Bronchial epithelial cell (primary cell): ENCODE measurements around the gene CASK. TPM values are rescaled to one million over a fixed set of nuclear protein-coding genes. Genes with fewer than 3 reads are reported as not detected.
A peak's percentile ranks its signal among the peaks of the same experiment; 100 is the strongest.

ENCODE experiments used
- DNase-seq: peaks from one replicate; pipeline ENCODE4 v3.0.0-alpha.2; 2010; ENCODE audit warnings: low read depth
- FAIRE-seq: peaks from 2 replicates; lab custom pipeline; 2011; peaks lifted over from hg19 to GRCh38; lab: Jason Lieb, UNC
- H3K27me3 ChIP-seq: 2 replicates; pipeline ENCODE4 v1.5.1; 2011; ENCODE audit warnings: low read length; ENCODE audit not compliant: control insufficient read depth, insufficient read depth
- H3K36me3 ChIP-seq: 2 replicates; pipeline ENCODE4 v1.5.1; 2011; ENCODE audit warnings: low read length; ENCODE audit not compliant: control insufficient read depth, insufficient read depth
- H3K4me3 ChIP-seq: 2 replicates; pipeline ENCODE4 v1.5.1; 2011; ENCODE audit warnings: mild to moderate bottlenecking, low read depth, low read length, control low read depth
- total RNA-seq: library from RNA; depleted of rRNA; stranded (reverse); fragments of >200 nt; gene quantifications from 2 replicates; pipeline ENCODE4 v1.2.1, GENCODE V29; 2014
- TF ChIP-seq, protein P1 (sequence below): IDR thresholded peaks from 2 replicates; pipeline ENCODE4 v1.5.1; 2011; ENCODE audit warnings: mild to moderate bottlenecking, moderate library complexity, low read length, control low read depth, inconsistent platforms; ENCODE audit not compliant: insufficient read depth, severe bottlenecking

The CASK gene
- total RNA-seq, 1 donor from 2014 or later, result 141 TPM

DNA sequence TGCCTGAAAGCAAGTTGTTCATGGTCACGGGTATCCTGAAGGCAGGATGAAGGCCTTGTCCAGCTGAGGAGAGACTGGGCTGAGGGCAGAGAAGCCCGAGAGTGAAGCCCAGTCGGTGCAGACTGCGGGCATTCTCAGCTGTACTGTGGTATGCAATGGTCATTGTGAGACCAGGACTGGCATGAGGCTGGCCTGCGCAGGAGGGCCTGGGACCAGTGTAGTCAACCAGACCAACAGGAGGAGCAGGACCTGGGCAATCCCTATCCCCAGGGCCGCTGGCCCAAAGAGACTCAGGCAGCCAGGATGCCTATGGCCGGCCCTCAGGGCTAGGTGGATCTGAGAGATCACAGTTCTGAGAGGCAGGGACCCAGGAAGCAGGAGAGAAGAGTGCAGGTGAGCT is 394.6 kb downstream of the CASK start:
- FAIRE-seq (no peak), DNase-seq (no peak)
- TF ChIP-seq, protein P1, sequence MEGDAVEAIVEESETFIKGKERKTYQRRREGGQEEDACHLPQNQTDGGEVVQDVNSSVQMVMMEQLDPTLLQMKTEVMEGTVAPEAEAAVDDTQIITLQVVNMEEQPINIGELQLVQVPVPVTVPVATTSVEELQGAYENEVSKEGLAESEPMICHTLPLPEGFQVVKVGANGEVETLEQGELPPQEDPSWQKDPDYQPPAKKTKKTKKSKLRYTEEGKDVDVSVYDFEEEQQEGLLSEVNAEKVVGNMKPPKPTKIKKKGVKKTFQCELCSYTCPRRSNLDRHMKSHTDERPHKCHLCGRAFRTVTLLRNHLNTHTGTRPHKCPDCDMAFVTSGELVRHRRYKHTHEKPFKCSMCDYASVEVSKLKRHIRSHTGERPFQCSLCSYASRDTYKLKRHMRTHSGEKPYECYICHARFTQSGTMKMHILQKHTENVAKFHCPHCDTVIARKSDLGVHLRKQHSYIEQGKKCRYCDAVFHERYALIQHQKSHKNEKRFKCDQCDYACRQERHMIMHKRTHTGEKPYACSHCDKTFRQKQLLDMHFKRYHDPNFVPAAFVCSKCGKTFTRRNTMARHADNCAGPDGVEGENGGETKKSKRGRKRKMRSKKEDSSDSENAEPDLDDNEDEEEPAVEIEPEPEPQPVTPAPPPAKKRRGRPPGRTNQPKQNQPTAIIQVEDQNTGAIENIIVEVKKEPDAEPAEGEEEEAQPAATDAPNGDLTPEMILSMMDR, result no peak

DNA sequence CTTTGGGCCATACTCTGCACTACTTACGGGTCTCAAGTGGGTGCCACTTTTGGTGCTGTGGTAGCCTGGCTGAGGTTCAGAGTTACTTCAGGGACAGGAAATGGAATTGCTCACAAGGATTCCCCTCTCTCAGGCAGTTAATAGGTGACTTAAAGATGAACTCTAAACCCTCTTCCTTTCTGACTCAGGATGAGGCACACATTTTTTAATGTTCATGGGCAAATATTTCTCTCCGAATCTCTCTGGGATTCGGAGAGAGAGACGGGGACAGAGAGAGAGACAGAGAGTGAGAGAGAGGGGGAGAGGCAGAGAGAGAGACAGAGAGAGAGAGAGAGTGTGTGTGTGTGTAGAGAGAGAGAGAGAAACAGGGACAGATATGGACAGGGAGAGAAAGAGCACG is 396.4 kb downstream of the CASK start:
- peak; percentile 52 for DNase-seq
- FAIRE-seq, result no peak
- TF ChIP-seq, protein P1, result no peak
- Histone ChIP-seq H3K27me3 (no peaks in the 10 kb centered on the region), H3K36me3 (no peaks in the 10 kb centered on the region), H3K4me3 (no peak overlapping the region)

More for the DNA sequence above, 394.6 kb downstream of the CASK start:
- Histone ChIP-seq H3K4me3 (no peak overlapping the region), H3K36me3 (no peaks in the 10 kb centered on the region), H3K27me3 (no peaks in the 10 kb centered on the region)

- Histone ChIP-seq H3K4me3 (no peak overlapping the region), H3K36me3 (no peaks in the 10 kb centered on the region), H3K27me3 (no peaks in the 10 kb centered on the region)
- DNase-seq, result no peak
- FAIRE-seq, result peak; percentile 82
- TF ChIP-seq, protein P1, result no peak
These were observed 397.1 kb downstream of the CASK start for GRCh38 chrX:41526271-41526670.

DNA sequence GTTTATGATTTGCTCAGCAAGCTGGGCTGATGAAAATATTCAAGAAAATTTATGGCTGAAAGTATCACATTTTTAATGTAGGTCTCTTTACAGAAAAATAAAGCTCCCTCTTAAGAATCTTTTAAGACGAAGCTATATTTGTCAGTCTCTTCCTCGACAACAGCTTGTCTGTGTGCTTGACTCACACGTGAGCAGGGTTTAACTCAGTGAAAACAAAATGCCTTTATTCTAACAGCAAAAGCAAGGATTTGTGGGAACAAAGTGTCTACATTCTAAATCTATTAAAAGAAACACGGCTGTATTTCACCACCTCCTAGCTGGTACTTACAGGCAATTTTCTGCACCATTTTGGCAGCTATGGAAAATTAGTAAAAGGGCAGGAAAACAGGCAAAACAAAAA is 400.7 kb downstream of the CASK start:
- FAIRE-seq (no peak), DNase-seq (peak; percentile 4)
- TF ChIP-seq, protein P1, result no peak
- Histone ChIP-seq H3K36me3 (no peaks in the 10 kb centered on the region), H3K27me3 (no peaks in the 10 kb centered on the region), H3K4me3 (no peak overlapping the region)

GRCh38 chrX:41522081-41522480 is 401.3 kb downstream of the CASK start:
- Histone ChIP-seq H3K4me3 (no peak overlapping the region), H3K36me3 (no peaks in the 10 kb centered on the region), H3K27me3 (no peaks in the 10 kb centered on the region)
- DNase-seq, result peak; percentile 29
- TF ChIP-seq, protein P1, result no peak
- no peak for FAIRE-seq

DNA sequence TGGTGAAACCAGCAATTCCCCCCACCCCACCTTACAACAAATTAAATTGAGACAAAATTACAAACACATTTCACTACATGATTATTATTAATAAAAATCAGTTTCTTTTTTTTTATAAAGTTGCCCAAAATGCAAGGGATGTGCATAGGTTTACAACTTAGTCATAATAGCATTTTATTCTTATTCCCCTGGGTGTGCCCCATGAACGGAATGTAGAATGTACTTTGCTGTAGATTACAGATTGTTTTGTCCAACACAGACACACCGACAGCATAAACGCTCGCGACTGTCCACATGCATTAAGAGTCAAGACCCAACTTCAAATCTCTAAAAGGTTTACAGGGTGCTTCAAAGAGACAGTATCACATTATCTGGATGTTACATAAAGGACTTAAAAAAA is 403.9 kb downstream of the CASK start:
- FAIRE-seq, result no peak
- Histone ChIP-seq H3K36me3 (no peaks in the 10 kb centered on the region), H3K27me3 (no peaks in the 10 kb centered on the region), H3K4me3 (no peak overlapping the region)
- DNase-seq, result no peak
- TF ChIP-seq, protein P1, result no peak
